A549 (cell line): ENCODE results near the gene BAZ1B. TPM values are rescaled to one million over a fixed set of nuclear protein-coding genes. Genes with fewer than 3 reads are reported as not detected.
"Not testable (repeated sequence)": the region's sequence is repeated elsewhere in the genome, so short reads cannot be mapped to it uniquely, and the experiment has no call there.

ENCODE experiments used
- ATAC-seq, 2 experiments: fragments of 200-7000 bp in 1 of 2; fragments of >200 bp in 1 of 2; cut with Nextera tagmentation in 1 of 2; cut with Tn5 transposase in 1 of 2; 3 replicates each; pipeline versions ENCODE4 v1.8.0 to v1.9.1; 2018 to 2020; ENCODE audit warnings: mild to moderate bottlenecking in 1 of 2, moderate library complexity in 1 of 2
- CTCF ChIA-PET: fragments of 300-600 bp; sonication (Branson Sonifier 250); formaldehyde crosslinking; extraction: SDS; loops from one replicate; lab custom pipeline; 2021; ENCODE audit warnings: antibody characterized with exemption, inconsistent platforms; lab: Yijun Ruan, JAX
- POLR2A ChIA-PET: fragments of 350-600 bp; formaldehyde crosslinking; extraction: SDS; loops from one replicate; lab custom pipeline; 2021; ENCODE audit warnings: antibody characterized with exemption, inconsistent platforms; lab: Yijun Ruan, JAX
- DNase-seq, 2 experiments: peaks; one replicate each; pipeline versions ENCODE4 v3.0.0 to v3.0.0-alpha.2; 2011 to 2016; ENCODE audit warnings: low read depth in 1 of 2, low spot score in 1 of 2
- FAIRE-seq: peaks from 2 replicates; lab custom pipeline; 2011; peaks lifted over from hg19 to GRCh38; lab: Jason Lieb, UNC
- H3K27ac ChIP-seq, 2 experiments: fragments of >200 bp; sonication (Bioruptor Twin); formaldehyde crosslinking; 3 replicates each; pipeline ENCODE4 v1.5.1; 2016 to 2017
- H3K4me1 ChIP-seq: fragments of >200 bp; sonication (Bioruptor Twin); formaldehyde crosslinking; 3 replicates; pipeline ENCODE4 v1.6.1; 2016
- H3K4me2 ChIP-seq: fragments of >200 bp; sonication (Bioruptor Twin); formaldehyde crosslinking; 3 replicates; pipeline ENCODE4 v1.6.1; 2016
- H3K4me3 ChIP-seq: fragments of >200 bp; sonication (Bioruptor Twin); formaldehyde crosslinking; 3 replicates; pipeline ENCODE4 v1.5.1; 2016
- H3K9me3 ChIP-seq: fragments of >200 bp; sonication (Bioruptor Twin); formaldehyde crosslinking; 3 replicates; pipeline ENCODE4 v1.6.1; 2016
- CHD2 ChIP-seq: fragments of 150-350 bp; IDR thresholded peaks from 2 replicates; pipeline ENCODE4 v1.6.1; 2014; ENCODE audit warnings: low read length; ENCODE audit not compliant: partially characterized antibody
- E2F6 ChIP-seq: IDR thresholded peaks from 2 replicates; pipeline ENCODE4 v1.6.1; 2012; ENCODE audit warnings: low read depth, borderline replicate concordance
- EHF ChIP-seq: fragments of 250-450 bp; sonication (Bioruptor Pico); IDR thresholded peaks from 2 replicates; pipeline ENCODE4 v1.5.0; 2020; ENCODE audit warnings: mild to moderate bottlenecking
- EHMT2 ChIP-seq: fragments of 200-600 bp; sonication (generic); IDR thresholded peaks from 2 replicates; pipeline ENCODE4 v1.6.1; 2016; ENCODE audit warnings: antibody characterized with exemption, low read depth, mild to moderate bottlenecking, moderate library complexity
- ELK1 ChIP-seq: fragments of 150-350 bp; IDR thresholded peaks from 2 replicates; pipeline ENCODE4 v1.6.1; 2014; ENCODE audit warnings: low read depth, mild to moderate bottlenecking, low read length
- EP300 ChIP-seq, 2 experiments: fragments of >200 bp; sonication (Bioruptor Twin); formaldehyde crosslinking; IDR thresholded peaks; 2 replicates in 1 of 2; 3 replicates in 1 of 2; pipeline ENCODE4 v1.6.1; 2016 to 2017
- FOSL2 ChIP-seq, 2 experiments: fragments of 450-650 bp in 1 of 2; fragments of >200 bp in 1 of 2; sonication (Bioruptor Twin) in 1 of 2; formaldehyde crosslinking; IDR thresholded peaks; 2 replicates each; pipeline versions ENCODE4 v1.5.0 to v1.6.1; 2016 to 2020; ENCODE audit warnings: mild to moderate bottlenecking in 1 of 2, moderate library complexity in 1 of 2
- HES2 ChIP-seq: fragments of >200 bp; sonication (Bioruptor Twin); formaldehyde crosslinking; IDR thresholded peaks from 2 replicates; pipeline ENCODE4 v1.6.1; 2016
- JUNB ChIP-seq: fragments of >200 bp; sonication (Bioruptor Twin); formaldehyde crosslinking; IDR thresholded peaks from 2 replicates; pipeline ENCODE4 v1.6.1; 2016
- KDM1A ChIP-seq: fragments of 200-600 bp; sonication (generic); IDR thresholded peaks from 2 replicates; pipeline ENCODE4 v1.6.1; 2016; ENCODE audit warnings: low read depth, mild to moderate bottlenecking
- KDM5A ChIP-seq: fragments of 200-600 bp; sonication (generic); IDR thresholded peaks from 2 replicates; pipeline ENCODE4 v1.6.1; 2016; ENCODE audit warnings: antibody characterized with exemption, mild to moderate bottlenecking
- MAFK ChIP-seq: fragments of 450-650 bp; IDR thresholded peaks from 2 replicates; pipeline ENCODE4 v1.6.1; 2014; ENCODE audit not compliant: partially characterized antibody
- MAX ChIP-seq: IDR thresholded peaks from 2 replicates; pipeline ENCODE4 v1.6.1; 2012
- NR3C1 ChIP-seq: fragments of >200 bp; sonication (Bioruptor Twin); formaldehyde crosslinking; IDR thresholded peaks from 3 replicates; pipeline ENCODE4 v1.6.1; 2017
- PBX3 ChIP-seq: IDR thresholded peaks from 2 replicates; pipeline ENCODE4 v1.6.1; 2012
- POLR2A ChIP-seq: IDR thresholded peaks from 2 replicates; pipeline ENCODE4 v1.6.1; 2012; ENCODE audit warnings: mild to moderate bottlenecking, low read length
- RFX5 ChIP-seq: fragments of 450-650 bp; IDR thresholded peaks from 2 replicates; pipeline ENCODE4 v1.7.1; 2014; ENCODE audit warnings: antibody characterized with exemption, mild to moderate bottlenecking, moderate library complexity
- RNF2 ChIP-seq: fragments of 200-600 bp; sonication (generic); IDR thresholded peaks from 2 replicates; pipeline ENCODE4 v1.6.1; 2016; ENCODE audit warnings: low read depth, mild to moderate bottlenecking, antibody characterized with exemption, moderate library complexity, borderline replicate concordance
- SMC3 ChIP-seq: fragments of >200 bp; sonication (Bioruptor Twin); formaldehyde crosslinking; IDR thresholded peaks from 3 replicates; pipeline ENCODE4 v1.6.1; 2018; ENCODE audit warnings: inconsistent platforms
- SREBF2 ChIP-seq: fragments of 450-650 bp; IDR thresholded peaks from 2 replicates; pipeline ENCODE4 v1.6.1; 2014; ENCODE audit warnings: mild to moderate bottlenecking, moderate library complexity
- TFCP2L1 ChIP-seq: fragments of 250-450 bp; sonication (Bioruptor Pico); IDR thresholded peaks from 2 replicates; pipeline ENCODE4 v1.5.0; 2021; ENCODE audit warnings: mild to moderate bottlenecking
- USF2 ChIP-seq: fragments of 450-650 bp; IDR thresholded peaks from 2 replicates; pipeline ENCODE4 v1.6.1; 2014; ENCODE audit warnings: antibody characterized with exemption
- ZC3H11A ChIP-seq: fragments of 450-650 bp; IDR thresholded peaks from 2 replicates; pipeline ENCODE4 v1.6.1; 2014; ENCODE audit warnings: antibody characterized with exemption, mild to moderate bottlenecking
- ZNF302 ChIP-seq: fragments of 250-450 bp; sonication (Bioruptor Pico); IDR thresholded peaks from 2 replicates; pipeline ENCODE4 v1.9.0; 2021; ENCODE audit warnings: inconsistent platforms, mild to moderate bottlenecking, moderate library complexity
- WGBS: methylation state at CpG from one replicate; pipeline ENCODE4 v1.1.6; 2017; ENCODE audit errors: missing lambda C conversion rate; 5-methylcytosine and 5-hydroxymethylcytosine counted together
- polyA plus RNA-seq, 4 experiments: library from polyadenylated mRNA; depleted of rRNA in 3 of 4; stranded (reverse); fragments of >200 nt; fragmentation: RNase III in 1 of 4; extraction: RNeasy Plus Mini Kit Qiagen cat#74134 plus additional on column Dnase treatment in 1 of 4; gene quantifications; 2 replicates in 3 of 4; 3 replicates in 1 of 4; pipeline ENCODE4 v1.2.3, GENCODE V29; 2011 to 2017

BAZ1B gene
- polyA plus RNA-seq, 2 of the 4 experiments (the other 2 are of a cell fraction), result 54.8 to 66.8 TPM

- no peak for TF ChIP-seq HES2
- TF ChIP-seq E2F6, result no peak
Measured at GRCh38 chr7:73567140-73567539, 45.0 kb upstream of the BAZ1B start (continued).

GRCh38 chr7:73566431-73566830 is 44.3 kb upstream of the BAZ1B start:
- not testable (repeated sequence) for H3K9me3 ChIP-seq, ATAC-seq, FAIRE-seq, H3K27ac ChIP-seq, H3K4me1 ChIP-seq, DNase-seq, H3K4me3 ChIP-seq, H3K4me2 ChIP-seq
- ChIA-PET CTCF (interaction anchor here (2.0 to 2.9 kb wide), 3 partner anchors 7 to 41 kb away, joined by 5 to 9 read pairs (median 7); partner anchors contain the start of gene TBL2), POLR2A (interaction anchor here (1.1 to 1.7 kb wide), 3 partner anchors 10 to 168 kb away, joined by 3 to 5 read pairs (median 4); partner anchors contain the start of gene TBL2)

- DNase-seq (no peak), FAIRE-seq (no peak), ATAC-seq (no peak)
- POLR2A ChIA-PET, result interaction anchor here (1.1 to 1.7 kb wide), 3 partner anchors 9 to 169 kb away, joined by 3 to 5 read pairs (median 4); partner anchors contain the start of gene TBL2
- Histone ChIP-seq H3K4me2 (no peak overlapping the region), H3K4me3 (no peak overlapping the region), H3K27ac (no peak overlapping the region), H3K9me3 (no peaks in the 10 kb centered on the region), H3K4me1 (no peaks in the 10 kb centered on the region; the same call in 2 of the 3 replicates)
- CTCF ChIA-PET, result interaction anchor here (2.0 to 2.9 kb wide), 3 partner anchors 7 to 41 kb away, joined by 5 to 9 read pairs (median 7); partner anchors contain the start of gene TBL2
- TF ChIP-seq ELK1 (no peak), USF2 (no peak), MAX (no peak), POLR2A (no peak), CHD2 (no peak), ZC3H11A (no peak), EHMT2 (no peak), ZNF302 (CRISPR knock-in tag) (no peak), EHF (CRISPR knock-in tag) (no peak), RFX5 (no peak), KDM1A (no peak), SMC3 (no peak), TFCP2L1 (no peak)
- WGBS, result 57% methylated on average over 7 of the region's 7 CpGs
Measured at GRCh38 chr7:73565675-73566340, 43.7 kb upstream of the BAZ1B start.

- no peak for TF ChIP-seq E2F6
- peak; percentile 71 for TF ChIP-seq MAFK
- TF ChIP-seq USF2, result no peak
- no peak for TF ChIP-seq SREBF2
- no peak for TF ChIP-seq RNF2
- TF ChIP-seq FOSL2 (IDR thresholded peaks at IDR 0.05), result no peak
- TF ChIP-seq FOSL2 (CRISPR knock-in tag; IDR thresholded peaks at IDR 0.05), result peak; percentile 65
- no peak for TF ChIP-seq PBX3
- TF ChIP-seq KDM5A, result no peak
- no peak for TF ChIP-seq JUNB
- no peak for TF ChIP-seq NR3C1
- no peak for TF ChIP-seq EP300 (IDR thresholded peaks at IDR 0.05)
- TF ChIP-seq MAX, result peak; percentile 48
- TF ChIP-seq, all 56 proteins: peak for 3
- CTCF ChIA-PET, result interaction anchor here (1.0 to 2.4 kb wide), 5 partner anchors 7 to 176 kb away, joined by 3 to 7 read pairs (median 3); no protein-coding TSS in a partner anchor
- no peak overlapping the region for H3K4me3 ChIP-seq
Measured at GRCh38 chr7:73560109-73560835, 38.2 kb upstream of the BAZ1B start.

More at GRCh38 chr7:73560109-73560835, 38.2 kb upstream of the BAZ1B start:
- 59% methylated on average over 11 of the region's 11 CpGs for WGBS
- no peak for FAIRE-seq
- peak overlapping the region; percentile 38 for H3K4me2 ChIP-seq
- peaks cover 25% of the 10 kb centered on the region for H3K4me1 ChIP-seq
- no peaks in the 10 kb centered on the region for H3K9me3 ChIP-seq
- peak; percentile 62 to 67 for DNase-seq
- ATAC-seq, result peak; percentile 46 to 50; a peak in 5 of 6 replicates
- peak overlapping the region; percentile 36 to 78; a peak in 4 of 6 replicates for H3K27ac ChIP-seq
- POLR2A ChIA-PET, result interaction anchor here (1.1 to 1.6 kb wide), 2 partner anchors 18 to 38 kb away, joined by 6 to 18 read pairs; partner anchors contain the start of genes BAZ1B and TBL2
